Kidney glomerular epithelial cell (primary cell): ENCODE results near the gene GGTLC2.
"Not testable (repeated sequence)": the region's sequence is repeated elsewhere in the genome, so short reads cannot be mapped to it uniquely, and the experiment has no call there.

Experiments
- DNase-seq: peaks from one replicate; lab custom pipeline; 2025; lab: John Stamatoyannopoulos, UW

Gene GGTLC2

DNA sequence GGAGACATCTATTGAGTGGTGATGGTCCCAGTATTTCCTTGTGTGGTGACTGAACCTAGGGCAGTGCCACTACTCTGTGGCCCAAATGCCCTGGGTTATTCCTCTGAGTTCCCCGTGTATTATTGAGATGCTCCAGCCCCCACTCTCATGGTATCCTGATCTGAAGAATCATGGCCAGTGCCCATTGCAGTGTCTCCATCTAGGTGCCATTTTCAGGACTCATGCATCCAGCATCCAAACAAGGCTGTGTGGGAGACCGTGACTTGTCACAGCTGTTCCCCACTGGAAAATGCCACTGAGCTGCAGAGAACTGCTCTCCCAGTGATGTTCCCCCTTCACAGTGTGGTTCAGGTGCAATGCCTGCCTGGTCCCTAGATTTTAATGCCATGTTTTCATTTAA lies 24.7 kb downstream of the GGTLC2 start:
- DNase-seq, result no peak

- no peak for DNase-seq
These were observed 25.8 kb downstream of the GGTLC2 start for GRCh38 chr22:22670076-22670795.

GRCh38 chr22:22671506-22671905 lies 27.1 kb downstream of the GGTLC2 start:
- DNase-seq, result no peak

- DNase-seq, result no peak
These were observed 28.7 kb downstream of the GGTLC2 start for GRCh38 chr22:22673099-22673498.

DNA sequence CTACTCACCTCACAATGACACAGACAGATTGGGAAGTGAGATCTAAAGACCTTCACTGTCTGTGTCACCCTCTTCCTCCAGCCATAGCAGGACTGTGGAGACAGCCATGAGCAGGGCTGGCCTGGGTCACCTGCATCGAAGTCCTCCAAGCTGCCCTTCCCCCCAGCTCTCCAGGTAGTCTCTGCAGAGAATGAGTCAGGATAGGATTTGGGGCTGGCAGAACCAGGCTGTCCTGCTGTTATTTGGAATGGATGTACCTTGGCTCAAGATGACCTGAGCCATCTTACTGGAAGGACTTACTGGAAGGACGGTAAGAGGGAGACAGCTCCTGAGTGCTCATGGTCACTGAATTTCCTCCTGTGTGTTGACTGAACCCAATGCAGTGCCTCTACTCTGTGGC lies 29.2 kb downstream of the GGTLC2 start:
- DNase-seq, result no peak

DNA sequence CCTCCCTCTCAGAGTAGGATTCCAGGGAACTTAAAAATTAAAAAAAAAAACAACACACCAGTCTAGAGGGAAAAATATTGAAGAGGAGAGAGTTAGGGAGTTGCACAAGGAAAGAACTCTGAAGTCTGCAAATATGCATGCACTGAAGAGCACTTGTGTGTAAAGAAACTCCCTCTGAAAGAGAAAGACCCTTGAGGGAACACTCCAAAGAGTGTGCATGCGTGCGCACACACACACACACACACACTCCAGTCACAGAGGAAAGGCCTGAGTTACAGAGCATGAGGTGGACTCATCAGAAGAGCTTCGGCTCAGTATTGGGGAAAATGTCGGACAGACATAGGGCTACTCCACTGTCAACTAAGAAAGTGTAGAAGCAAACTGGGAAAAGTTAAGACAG lies 30.1 kb downstream of the GGTLC2 start:
- no peak for DNase-seq

- no peak for DNase-seq
These were observed 34.6 kb downstream of the GGTLC2 start for GRCh38 chr22:22678970-22679369.

DNA sequence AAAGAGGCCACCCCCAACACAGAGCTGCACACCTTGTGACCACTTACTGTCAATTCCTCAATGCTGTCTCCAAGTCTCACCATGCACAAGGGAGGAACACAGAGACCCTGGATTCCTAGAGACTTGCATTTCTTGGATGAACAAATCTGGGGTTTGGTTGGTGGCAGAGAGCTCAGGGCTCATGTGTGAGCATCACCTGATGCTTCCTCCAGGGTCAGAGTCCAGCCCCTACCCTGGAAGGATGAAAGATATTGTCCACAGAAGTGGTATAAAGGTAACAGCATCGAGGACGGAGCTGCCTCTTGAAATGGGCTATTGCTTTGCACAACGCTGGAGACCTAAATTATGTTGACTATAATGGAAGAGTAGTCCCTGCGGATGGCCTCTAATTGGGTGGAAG lies 36.0 kb downstream of the GGTLC2 start:
- no peak for DNase-seq

DNA sequence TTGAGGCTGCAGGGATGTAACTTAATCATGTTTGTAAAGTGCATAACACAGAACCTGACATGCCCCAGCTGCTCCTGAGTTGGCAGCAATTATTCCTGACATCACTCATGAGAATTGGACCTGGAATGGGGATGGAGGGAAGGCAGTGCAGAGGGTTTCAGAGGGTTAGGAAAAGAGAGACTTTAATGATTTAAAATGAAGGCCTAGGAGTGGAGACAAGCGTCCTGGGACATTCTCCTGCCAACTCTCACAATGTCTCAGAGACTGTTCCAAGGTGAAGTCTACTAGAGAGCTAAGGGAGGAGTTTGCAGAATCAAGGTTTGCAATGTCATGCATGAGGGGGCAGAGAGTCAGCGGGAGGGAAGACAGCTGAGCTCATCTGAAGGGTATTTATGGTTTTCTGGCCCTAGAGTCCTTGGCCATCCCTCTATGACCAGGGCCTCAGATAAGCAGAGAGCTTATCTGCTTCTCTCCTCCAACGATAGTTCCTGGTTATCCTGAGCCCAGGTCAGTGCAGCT lies 36.9 kb downstream of the GGTLC2 start:
- DNase-seq, result peak; percentile 76

GRCh38 chr22:22682196-22682595 lies 37.8 kb downstream of the GGTLC2 start:
- DNase-seq, result no peak

- DNase-seq, result peak; percentile 67
These were observed 38.6 kb downstream of the GGTLC2 start for GRCh38 chr22:22682807-22683667.

GRCh38 chr22:22683668-22684361 lies 39.4 kb downstream of the GGTLC2 start:
- no peak for DNase-seq

- DNase-seq, result peak; percentile 83
These were observed 40.5 kb downstream of the GGTLC2 start for GRCh38 chr22:22684580-22685561.

GRCh38 chr22:22685586-22685985 lies 41.2 kb downstream of the GGTLC2 start:
- DNase-seq, result no peak

DNA sequence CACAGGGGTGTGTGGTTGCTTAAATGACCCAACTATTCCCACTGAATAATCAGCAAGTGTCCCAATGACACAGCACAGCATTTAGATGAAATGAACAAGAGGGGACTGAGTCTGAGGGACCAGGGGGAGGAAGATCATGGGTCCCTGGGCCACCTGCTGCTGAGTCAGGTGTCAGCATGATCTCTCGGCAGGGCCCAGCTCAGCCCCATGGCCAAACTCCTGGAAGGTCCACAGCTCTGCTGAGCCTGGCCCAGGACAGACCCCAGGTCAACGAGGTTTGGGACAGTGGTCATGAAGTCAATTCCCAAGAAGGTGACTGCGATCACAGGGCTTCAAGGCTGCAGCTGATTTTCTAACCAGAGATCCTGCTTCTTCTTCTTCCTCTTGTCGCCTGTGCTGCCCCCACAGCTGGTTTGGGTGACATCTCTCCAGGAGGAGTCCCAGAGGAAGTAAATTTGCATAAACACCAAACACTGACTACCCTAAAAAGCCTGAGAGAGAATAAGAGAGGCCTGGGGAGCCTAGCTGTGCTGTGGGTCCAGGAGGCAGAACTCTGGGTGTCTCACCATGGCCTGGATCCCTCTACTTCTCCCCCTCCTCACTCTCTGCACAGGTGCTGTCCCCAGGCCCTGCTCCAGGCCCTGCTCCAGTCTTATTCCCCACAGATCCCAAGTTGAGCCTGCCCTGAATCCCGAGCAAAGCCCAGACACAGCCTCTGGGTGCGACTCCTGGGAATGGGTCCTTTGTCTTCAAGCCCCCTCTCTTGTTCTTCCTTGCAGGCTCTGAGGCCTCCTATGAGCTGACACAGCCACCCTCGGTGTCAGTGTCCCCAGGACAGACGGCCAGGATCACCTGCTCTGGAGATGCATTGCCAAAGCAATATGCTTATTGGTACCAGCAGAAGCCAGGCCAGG lies 42.0 kb downstream of the GGTLC2 start:
- DNase-seq, result not testable (repeated sequence)

GRCh38 chr22:22687638-22688500 lies 43.5 kb downstream of the GGTLC2 start:
- peak; percentile 57 for DNase-seq

DNA sequence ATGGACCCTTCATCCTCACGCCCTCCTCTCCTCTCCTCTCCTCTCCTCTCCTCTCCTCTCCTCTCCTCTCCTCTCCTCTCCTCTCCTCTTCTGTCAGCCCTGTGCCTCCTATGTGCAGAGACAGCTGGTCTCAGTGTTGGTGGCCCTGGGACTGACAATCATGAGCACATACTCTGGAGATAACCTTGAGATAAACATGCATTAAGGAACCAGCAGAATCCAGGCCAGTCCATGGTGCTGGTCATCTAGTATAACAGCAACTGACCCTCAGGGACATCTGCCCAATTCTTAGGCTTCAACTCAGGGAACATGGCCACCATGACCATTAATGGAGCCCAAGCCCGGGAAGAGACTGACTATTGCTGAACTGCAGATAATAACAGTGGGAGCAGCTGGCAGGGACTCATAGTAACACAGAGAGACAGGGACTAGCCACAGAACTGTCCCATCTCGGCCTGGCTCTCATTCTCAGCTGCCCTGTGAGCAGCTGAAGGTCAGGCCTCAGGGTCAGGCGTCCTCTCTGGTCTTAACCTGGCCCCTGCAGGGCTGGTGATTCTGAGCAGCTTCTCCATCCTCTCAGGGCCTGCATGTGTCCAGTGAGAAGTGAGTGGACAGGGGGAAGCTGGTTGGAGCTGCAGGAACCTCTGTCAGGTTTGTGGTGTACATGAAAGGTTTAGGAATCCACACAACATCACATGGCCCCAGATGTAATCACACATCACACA lies 45.4 kb downstream of the GGTLC2 start:
- DNase-seq, result no peak

DNA sequence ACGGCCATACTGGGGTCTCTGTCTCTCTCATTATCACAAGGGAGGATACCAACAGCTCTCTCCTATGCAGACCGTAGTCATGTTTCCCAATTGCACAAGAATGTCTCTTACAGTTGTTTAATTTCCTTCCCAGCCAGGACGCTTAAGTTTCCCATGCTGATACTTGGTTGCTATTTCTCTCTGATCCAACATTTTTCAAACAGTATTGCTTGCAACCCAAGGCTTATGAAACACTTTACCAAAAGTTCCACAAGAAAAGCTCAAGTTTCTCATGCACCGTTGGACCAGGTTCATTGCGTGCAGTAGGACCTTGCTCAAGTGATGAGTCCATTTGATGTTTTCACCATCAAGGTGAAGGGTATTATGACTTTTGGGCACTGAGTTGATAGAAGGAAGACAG lies 46.6 kb downstream of the GGTLC2 start:
- no peak for DNase-seq
